Right lobe of liver (tissue), 6 donors: ENCODE results near the gene STPG3. TPM values are rescaled to one million over a fixed set of nuclear protein-coding genes. Genes with fewer than 3 reads are reported as not detected.

Source experiments
- ATAC-seq, 4 donors: fragments of 200-7000 bp; cut with Tn5 transposase; one replicate each; pipeline ENCODE4 v1.9.1; 2020; ENCODE audit warnings: mild to moderate bottlenecking in 4 of 4, moderate library complexity in 4 of 4
- DNase-seq, 3 donors: peaks; one replicate each; pipeline ENCODE4 v3.0.0-alpha.2; 2020
- H3K27ac ChIP-seq, 3 donors: fragments of 200-600 bp; one replicate each; pipeline ENCODE4 v1.8.0; 2022
- H3K27me3 ChIP-seq, 2 donors: fragments of 200-600 bp; one replicate each; pipeline ENCODE4 v1.8.0; 2022
- H3K36me3 ChIP-seq, 4 donors: fragments of 200-600 bp; sonication (generic) in 1 of 4; one replicate each; pipeline versions ENCODE4 v1.5.1 to v1.8.0; 2017 to 2022; ENCODE audit warnings: control low read depth in 1 of 4
- H3K4me1 ChIP-seq, 4 donors: fragments of 200-600 bp; sonication (generic) in 1 of 4; one replicate each; pipeline versions ENCODE4 v1.5.1 to v1.8.0; 2017 to 2022; ENCODE audit warnings: control low read depth in 1 of 4
- H3K4me3 ChIP-seq, 3 donors: fragments of 200-600 bp; one replicate each; pipeline ENCODE4 v1.8.0; 2022
- H3K9me3 ChIP-seq, 4 donors: fragments of 200-600 bp; sonication (generic) in 1 of 4; one replicate each; pipeline versions ENCODE4 v1.5.1 to v1.8.0; 2017 to 2022; ENCODE audit warnings: control low read depth in 1 of 4
- POLR2A ChIP-seq: fragments of 450-650 bp; IDR thresholded peaks from one replicate; pipeline ENCODE4 v1.6.1; 2017; ENCODE audit warnings: antibody characterized with exemption, mild to moderate bottlenecking
- WGBS: methylation state at CpG from one replicate; pipeline ENCODE4 v1.1.6; 2018; ENCODE audit warnings: low coverage, low lambda C conversion rate; ENCODE audit not compliant: insufficient coverage; ENCODE audit errors: missing lambda C conversion rate; 5-methylcytosine and 5-hydroxymethylcytosine counted together
- intact Hi-C, 2 donors: fragments of 100-400 bp; cut with DNase I; formaldehyde crosslinking; loops; one replicate each; pipeline versions ENCODE4 v1.11.2 to v1.14.1; 2022
- total RNA-seq, 6 experiments: library from RNA; depleted of rRNA in 2 of 6; stranded (reverse); fragments of >200 nt in 2 of 6; fragmentation: NEBNext Ultra II Directional in 3 of 6; extraction: Animal tissue kit (Norgen Biotek cat#: 25700) in 3 of 6; gene quantifications; one replicate each; pipeline versions ENCODE4 v1.1.0 to v1.2.4, GENCODE V29; 2016 to 2023
- TF ChIP-seq, protein P1 (sequence below), 4 donors: fragments of 200-600 bp in 3 of 4; fragments of 450-650 bp in 1 of 4; IDR thresholded peaks; one replicate each; pipeline versions ENCODE4 v1.5.1 to v1.8.0; 2016 to 2022; ENCODE audit warnings: antibody characterized with exemption in 4 of 4, mild to moderate bottlenecking in 2 of 4
- donor health status: DM: no; HTN: yes; CAD: no.
- donor health status: DM: no; HTN: no; CAD: no.
- donor health status: DM: no; HTN: no; CAD: no.
- donor health status: DM: no; HTN: yes; CAD: no.
- donor health status: DM: no; HTN: yes; CAD: no.

Gene STPG3
- total RNA-seq, 6 experiments from 2014 or later, result not detected

DNA sequence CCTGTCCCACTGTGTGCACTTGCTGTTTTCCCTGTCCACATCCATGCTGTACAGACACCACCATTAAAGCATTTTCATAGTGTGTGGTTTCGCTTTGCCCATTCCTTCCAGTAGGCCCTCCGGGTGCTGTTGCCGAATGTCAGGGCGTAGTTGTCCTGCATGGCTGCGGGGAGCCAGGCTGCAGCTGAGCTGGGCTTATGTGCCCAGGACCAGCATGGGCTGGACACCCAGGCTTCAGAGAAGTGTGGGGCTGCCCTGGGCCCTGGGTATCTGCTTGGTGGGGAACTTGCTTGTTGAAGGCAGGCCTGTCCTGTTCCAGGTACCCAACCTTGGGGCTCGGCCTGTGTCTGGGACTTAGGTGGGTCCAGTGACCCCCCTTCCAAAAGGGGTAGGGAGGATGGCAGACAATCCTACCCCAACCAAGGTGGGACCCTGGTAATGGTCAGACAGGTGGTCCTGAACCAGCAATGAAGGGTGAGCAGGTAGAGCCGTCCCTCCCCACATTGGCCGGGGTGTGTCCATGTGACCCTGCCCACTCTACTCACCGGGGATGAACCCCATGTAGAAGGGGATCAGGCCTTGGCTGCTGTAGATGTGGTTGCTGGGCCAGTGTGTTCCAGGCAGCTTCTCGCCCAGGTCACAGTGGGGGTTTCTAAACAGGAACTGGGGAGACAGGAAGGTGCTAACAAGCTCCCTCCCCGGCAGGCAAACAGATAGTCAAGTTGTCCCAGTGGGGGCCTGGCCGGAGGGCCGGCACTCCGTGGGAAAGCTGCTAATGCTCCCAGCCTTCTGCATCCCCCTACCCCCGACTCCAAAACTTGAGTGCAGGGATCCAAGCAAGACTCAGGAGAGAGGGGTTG is 7.2 kb upstream of the STPG3 start:
- no peak for ATAC-seq
- intact Hi-C loops, result no loop called here
- no peak for TF ChIP-seq POLR2A
- TF ChIP-seq, protein P1, sequence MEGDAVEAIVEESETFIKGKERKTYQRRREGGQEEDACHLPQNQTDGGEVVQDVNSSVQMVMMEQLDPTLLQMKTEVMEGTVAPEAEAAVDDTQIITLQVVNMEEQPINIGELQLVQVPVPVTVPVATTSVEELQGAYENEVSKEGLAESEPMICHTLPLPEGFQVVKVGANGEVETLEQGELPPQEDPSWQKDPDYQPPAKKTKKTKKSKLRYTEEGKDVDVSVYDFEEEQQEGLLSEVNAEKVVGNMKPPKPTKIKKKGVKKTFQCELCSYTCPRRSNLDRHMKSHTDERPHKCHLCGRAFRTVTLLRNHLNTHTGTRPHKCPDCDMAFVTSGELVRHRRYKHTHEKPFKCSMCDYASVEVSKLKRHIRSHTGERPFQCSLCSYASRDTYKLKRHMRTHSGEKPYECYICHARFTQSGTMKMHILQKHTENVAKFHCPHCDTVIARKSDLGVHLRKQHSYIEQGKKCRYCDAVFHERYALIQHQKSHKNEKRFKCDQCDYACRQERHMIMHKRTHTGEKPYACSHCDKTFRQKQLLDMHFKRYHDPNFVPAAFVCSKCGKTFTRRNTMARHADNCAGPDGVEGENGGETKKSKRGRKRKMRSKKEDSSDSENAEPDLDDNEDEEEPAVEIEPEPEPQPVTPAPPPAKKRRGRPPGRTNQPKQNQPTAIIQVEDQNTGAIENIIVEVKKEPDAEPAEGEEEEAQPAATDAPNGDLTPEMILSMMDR (IDR thresholded peaks at IDR 0.05), result no peak
- WGBS, result 50% methylated on average over 2 of the region's 15 CpGs
- Histone ChIP-seq H3K9me3 (no peaks in the 10 kb centered on the region), H3K27me3 (no peaks in the 10 kb centered on the region), H3K4me3 (no peak overlapping the region), H3K27ac (no peak overlapping the region), H3K4me1 (peaks cover 0 to 17% (median 8%) of the 10 kb centered on the region in 4 donors), H3K36me3 (peaks cover 0 to 13% (median 8%) of the 10 kb centered on the region in 4 donors)
- DNase-seq, result no peak

DNA sequence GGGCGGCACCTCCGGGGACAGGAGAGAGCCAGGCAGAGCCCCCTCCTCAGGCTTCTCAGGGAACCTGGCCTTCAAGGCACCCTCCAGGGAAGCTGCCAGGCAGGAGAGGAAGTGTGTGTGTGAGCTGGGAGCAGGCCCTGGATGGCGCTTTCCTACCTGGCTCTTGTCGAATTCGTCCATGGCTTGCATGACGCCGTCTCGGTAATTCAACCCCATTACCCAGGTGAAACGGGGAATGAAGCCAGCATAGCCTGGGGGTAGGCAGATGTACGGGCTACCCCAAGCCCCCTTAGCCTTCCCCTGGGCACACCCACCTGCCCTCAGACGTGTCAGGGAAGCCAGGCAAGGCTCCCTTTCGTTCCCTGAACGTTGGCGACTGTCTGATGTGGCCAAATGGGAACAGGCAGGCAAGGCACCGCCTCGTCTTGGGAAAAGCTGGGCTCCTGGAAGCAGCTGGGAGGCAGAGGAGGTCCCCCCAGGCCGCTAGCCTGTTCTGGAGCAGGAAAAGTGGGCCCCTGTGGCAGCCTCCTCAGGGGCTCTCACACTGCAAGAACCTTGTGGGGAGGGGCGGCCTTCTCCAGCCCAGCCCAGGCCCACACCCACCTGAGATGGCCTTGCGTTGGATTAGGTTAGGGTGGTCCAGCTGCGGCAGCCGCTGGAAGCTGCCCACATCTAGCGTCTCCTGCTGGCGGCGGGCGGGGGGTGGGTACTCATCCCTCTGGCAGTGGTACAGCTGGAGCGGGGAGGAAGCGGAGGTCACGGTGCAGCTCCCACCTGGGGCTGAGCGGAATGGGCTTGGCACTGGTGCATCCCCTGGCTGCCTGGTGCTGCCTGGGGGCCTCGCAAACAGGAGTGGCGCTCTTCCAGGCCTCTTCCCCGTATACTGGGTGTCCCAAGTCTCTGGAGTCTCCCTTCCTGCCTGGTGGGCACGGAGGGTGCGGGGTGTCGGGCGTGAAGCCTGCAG is 6.3 kb upstream of the STPG3 start:
- H3K4me1 ChIP-seq, result peaks cover 0 to 16% (median 8%) of the 10 kb centered on the region in 4 donors
- 80% methylated on average over 6 of the region's 36 CpGs for WGBS
- no peak overlapping the region for H3K4me3 ChIP-seq
- H3K27me3 ChIP-seq, result no peaks in the 10 kb centered on the region
- peaks cover 0 to 13% (median 8%) of the 10 kb centered on the region in 4 donors for H3K36me3 ChIP-seq
- no peak for ATAC-seq
- DNase-seq, result no peak
- intact Hi-C loops, result no loop called here
- no peak overlapping the region for H3K27ac ChIP-seq
- TF ChIP-seq POLR2A, result no peak
- TF ChIP-seq, protein P1 (IDR thresholded peaks at IDR 0.05), result no peak
- H3K9me3 ChIP-seq, result no peaks in the 10 kb centered on the region

DNA sequence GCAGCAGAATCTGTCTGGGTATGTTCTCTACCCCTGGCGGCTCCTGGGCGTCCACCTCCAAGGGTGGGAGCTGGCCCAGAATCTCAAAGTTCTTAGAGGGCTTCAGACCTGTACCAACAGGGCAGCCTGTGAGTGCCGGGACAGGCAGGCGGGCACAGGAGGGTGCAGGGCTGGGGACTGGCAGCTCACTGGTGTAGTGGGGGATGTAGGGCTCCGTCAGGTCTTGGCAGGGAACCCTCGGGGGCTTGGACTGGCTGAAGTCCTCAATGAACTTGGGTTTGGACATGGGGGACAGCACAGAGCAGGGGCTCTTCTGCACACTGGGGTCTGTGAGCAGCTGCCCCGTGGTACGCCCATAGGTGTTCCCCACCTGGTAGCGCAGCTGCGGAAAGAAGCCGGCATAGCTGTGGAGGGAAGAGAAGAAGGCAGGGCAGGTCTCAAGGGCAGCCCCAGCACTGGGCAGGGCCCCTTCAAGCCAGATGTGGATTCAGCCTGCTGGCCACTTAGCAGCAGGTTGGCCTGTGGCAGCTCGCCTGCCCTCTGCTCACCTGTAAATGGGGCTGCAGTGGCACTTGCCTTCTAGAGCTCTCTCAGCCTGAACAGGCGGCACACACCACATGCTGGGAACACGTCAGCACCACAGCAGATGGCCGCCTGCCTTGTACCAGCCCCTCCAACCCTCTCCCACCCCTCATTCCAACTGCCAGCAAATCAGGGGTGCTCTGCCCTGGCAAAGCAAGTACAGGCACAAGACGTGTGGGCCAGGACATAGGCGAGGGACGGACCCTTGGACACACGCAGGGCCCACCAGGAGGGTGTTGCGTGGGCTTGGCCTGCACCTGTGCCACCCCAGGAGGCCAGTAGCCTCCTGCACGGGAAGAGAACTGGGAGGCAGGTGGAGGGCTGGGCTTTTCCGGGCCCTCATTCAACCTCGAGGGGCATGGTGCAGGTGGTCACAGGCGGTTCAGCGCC is 5.3 kb upstream of the STPG3 start:
- ATAC-seq (no peak), DNase-seq (no peak)
- Histone ChIP-seq H3K36me3 (peaks cover 0 to 13% (median 8%) of the 10 kb centered on the region in 4 donors), H3K4me1 (peaks cover 0 to 12% (median 8%) of the 10 kb centered on the region in 4 donors), H3K4me3 (no peak overlapping the region), H3K27me3 (no peaks in the 10 kb centered on the region), H3K9me3 (no peaks in the 10 kb centered on the region), H3K27ac (no peak overlapping the region)
- intact Hi-C loops, result no loop called here
- no peak for TF ChIP-seq POLR2A
- TF ChIP-seq, protein P1 (IDR thresholded peaks at IDR 0.05), result no peak
- 89% methylated on average over 5 of the region's 25 CpGs for WGBS
